PC-9 (cell line): ENCODE measurements around the gene DIAPH3. TPM values are rescaled to one million over a fixed set of nuclear protein-coding genes. Genes with fewer than 3 reads are reported as not detected.

ENCODE experiments used
- BruUV-seq: library from RNA; stranded (reverse); fragments of 400-500 nt; replicated peaks from 2 replicates; lab custom pipeline; 2021; lab: Mats Ljungman, UMichigan
- CTCF ChIA-PET: fragments of 300-600 bp; sonication (Branson Sonifier 250); formaldehyde crosslinking; loops from one replicate; lab custom pipeline; 2022; ENCODE audit warnings: antibody characterized with exemption; lab: Charles Lee
- POLR2A ChIA-PET: fragments of 300-600 bp; sonication (Branson Sonifier 250); formaldehyde crosslinking; loops from one replicate; lab custom pipeline; 2022; ENCODE audit warnings: antibody characterized with exemption; ENCODE audit not compliant: unreplicated experiment; lab: Charles Lee
- DNase-seq, 2 experiments: peaks; one replicate each; pipeline versions ENCODE4 v3.0.0 to v3.0.0-alpha.2; 2015 to 2022; ENCODE audit warnings: mixed read lengths in 1 of 2
- H2AFZ ChIP-seq: fragments of 200-600 bp; sonication (generic); 2 replicates; pipeline ENCODE4 v1.8.1; 2017; ENCODE audit warnings: antibody characterized with exemption
- H3F3A ChIP-seq: fragments of 200-600 bp; sonication (generic); 2 replicates; pipeline ENCODE4 v1.8.1; 2017; ENCODE audit warnings: antibody characterized with exemption, mild to moderate bottlenecking, low read depth; ENCODE audit not compliant: insufficient read depth
- H3K27ac ChIP-seq: fragments of 200-600 bp; sonication (generic); 2 replicates; pipeline ENCODE4 v1.6.1; 2016; ENCODE audit warnings: mixed run types
- H3K27me3 ChIP-seq: fragments of 200-600 bp; sonication (generic); 2 replicates; pipeline ENCODE4 v1.6.1; 2016; ENCODE audit warnings: low read depth, mixed run types; ENCODE audit not compliant: insufficient read depth
- H3K36me3 ChIP-seq: fragments of 200-600 bp; sonication (generic); 2 replicates; pipeline ENCODE4 v1.6.1; 2016; ENCODE audit warnings: low read depth, mixed run types
- H3K4me1 ChIP-seq: fragments of 200-600 bp; sonication (generic); replicated peaks from 2 replicates; pipeline ENCODE4 v1.6.1; 2016; ENCODE audit warnings: mixed run types; ENCODE audit not compliant: insufficient read depth
- H3K4me2 ChIP-seq: fragments of 200-600 bp; sonication (generic); 2 replicates; pipeline ENCODE4 v1.6.1; 2017; ENCODE audit warnings: mixed run types
- H3K4me3 ChIP-seq: fragments of 200-600 bp; sonication (generic); 2 replicates; pipeline ENCODE4 v1.6.1; 2016; ENCODE audit warnings: mixed run types
- H3K79me2 ChIP-seq: fragments of 200-600 bp; sonication (generic); 2 replicates; pipeline ENCODE4 v1.6.1; 2017; ENCODE audit warnings: low read depth, mixed run types
- H3K9me2 ChIP-seq: fragments of 200-600 bp; sonication (generic); 2 replicates; pipeline ENCODE4 v1.8.1; 2017; ENCODE audit warnings: mild to moderate bottlenecking; ENCODE audit not compliant: insufficient read depth
- H3K9me3 ChIP-seq: fragments of 200-600 bp; sonication (generic); 2 replicates; pipeline ENCODE4 v1.8.1; 2016; ENCODE audit warnings: low read depth; ENCODE audit not compliant: insufficient read depth
- H4K20me1 ChIP-seq: fragments of 200-600 bp; sonication (generic); 2 replicates; pipeline ENCODE4 v1.8.1; 2017; ENCODE audit not compliant: insufficient read depth
- EZH2 ChIP-seq: fragments of 200-600 bp; sonication (generic); IDR thresholded peaks from 2 replicates; pipeline ENCODE4 v1.8.0; 2017; ENCODE audit warnings: antibody characterized with exemption, low read depth
- intact Hi-C: fragments of 100-400 bp; cut with micrococcal nuclease; formaldehyde crosslinking; loops from one replicate; pipeline ENCODE4 v1.10.0; 2022; ENCODE audit not compliant: unreplicated experiment
- total RNA-seq: library from RNA; stranded (reverse); gene quantifications from 2 replicates; pipeline ENCODE4 v1.2.3, GENCODE V29; 2021
- TF ChIP-seq, protein P1 (sequence below): fragments of 200-600 bp; sonication (generic); conservative IDR thresholded peaks from 2 replicates; pipeline ENCODE4 v1.6.1; 2017; ENCODE audit warnings: mixed run types, antibody characterized with exemption, mild to moderate bottlenecking, moderate library complexity

Gene DIAPH3
- total RNA-seq, 1 experiment from 2014 or later: 39.3 TPM

DNA sequence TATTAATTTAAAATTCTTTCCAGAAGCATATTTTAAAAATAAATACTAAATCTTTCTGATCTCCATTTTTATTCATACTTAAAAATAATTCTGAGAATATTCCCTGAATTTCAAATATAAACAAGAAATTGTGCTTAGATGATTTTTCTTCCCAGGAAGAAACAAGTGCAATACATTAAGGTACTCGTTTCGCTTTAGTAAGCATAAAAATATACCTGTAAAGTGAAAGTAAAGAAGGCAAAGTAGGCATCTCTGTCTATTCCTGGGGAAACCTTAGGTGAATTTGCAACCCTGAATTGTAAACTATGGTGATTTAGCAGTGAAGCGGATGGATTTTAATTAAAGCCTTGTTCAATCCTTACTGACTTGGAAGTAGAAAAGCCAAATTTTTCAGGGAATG lies 354.2 kb downstream of the DIAPH3 start:
- no peak for DNase-seq
- no peaks in the 10 kb centered on the region for H3K79me2 ChIP-seq
- H3F3A ChIP-seq: no peaks in the 10 kb centered on the region
- TF ChIP-seq EZH2: no peak
- TF ChIP-seq, protein P1, sequence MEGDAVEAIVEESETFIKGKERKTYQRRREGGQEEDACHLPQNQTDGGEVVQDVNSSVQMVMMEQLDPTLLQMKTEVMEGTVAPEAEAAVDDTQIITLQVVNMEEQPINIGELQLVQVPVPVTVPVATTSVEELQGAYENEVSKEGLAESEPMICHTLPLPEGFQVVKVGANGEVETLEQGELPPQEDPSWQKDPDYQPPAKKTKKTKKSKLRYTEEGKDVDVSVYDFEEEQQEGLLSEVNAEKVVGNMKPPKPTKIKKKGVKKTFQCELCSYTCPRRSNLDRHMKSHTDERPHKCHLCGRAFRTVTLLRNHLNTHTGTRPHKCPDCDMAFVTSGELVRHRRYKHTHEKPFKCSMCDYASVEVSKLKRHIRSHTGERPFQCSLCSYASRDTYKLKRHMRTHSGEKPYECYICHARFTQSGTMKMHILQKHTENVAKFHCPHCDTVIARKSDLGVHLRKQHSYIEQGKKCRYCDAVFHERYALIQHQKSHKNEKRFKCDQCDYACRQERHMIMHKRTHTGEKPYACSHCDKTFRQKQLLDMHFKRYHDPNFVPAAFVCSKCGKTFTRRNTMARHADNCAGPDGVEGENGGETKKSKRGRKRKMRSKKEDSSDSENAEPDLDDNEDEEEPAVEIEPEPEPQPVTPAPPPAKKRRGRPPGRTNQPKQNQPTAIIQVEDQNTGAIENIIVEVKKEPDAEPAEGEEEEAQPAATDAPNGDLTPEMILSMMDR: no peak
- no peak overlapping the region for H3K27ac ChIP-seq
- no TSS peak for BruUV-seq
- no peaks in the 10 kb centered on the region for H3K4me1 ChIP-seq
- POLR2A ChIA-PET: interaction anchor here (0.6 kb wide), 1 partner anchor 601 kb away, joined by 9 read pairs; no protein-coding TSS in a partner anchor
- no peaks in the 10 kb centered on the region for H3K27me3 ChIP-seq
- no peak overlapping the region for H3K4me2 ChIP-seq
- no peaks in the 10 kb centered on the region for H3K9me2 ChIP-seq
- CTCF ChIA-PET: no interaction called here
- H2AFZ ChIP-seq: no peak overlapping the region
- no peaks in the 10 kb centered on the region for H4K20me1 ChIP-seq
- no peaks in the 10 kb centered on the region for H3K36me3 ChIP-seq
- H3K9me3 ChIP-seq: no peaks in the 10 kb centered on the region
- intact Hi-C loops: no loop called here
- no peak overlapping the region for H3K4me3 ChIP-seq

DNA sequence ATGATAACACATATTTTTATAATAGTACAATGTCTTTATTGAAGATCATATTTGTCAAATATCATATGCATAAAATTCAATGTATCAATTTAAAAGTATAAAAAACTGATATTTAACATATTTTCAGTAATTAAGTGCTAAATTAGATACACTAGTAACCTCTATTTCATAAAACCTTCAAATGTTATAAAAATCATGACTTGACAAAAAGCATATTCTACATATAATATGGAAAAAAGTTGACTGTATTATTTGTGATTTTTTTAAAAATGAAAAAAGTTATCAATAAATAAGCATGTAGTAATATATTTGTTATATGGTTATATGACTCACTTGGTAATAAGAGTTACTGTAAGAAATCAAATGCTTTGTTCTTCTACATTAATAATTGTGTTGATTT lies 356.9 kb downstream of the DIAPH3 start:
- no peak overlapping the region for H3K4me2 ChIP-seq
- intact Hi-C loops: no loop called here
- no peaks in the 10 kb centered on the region for H3F3A ChIP-seq
- POLR2A ChIA-PET: no interaction called here
- H3K36me3 ChIP-seq: no peaks in the 10 kb centered on the region
- H2AFZ ChIP-seq: no peak overlapping the region
- H3K79me2 ChIP-seq: no peaks in the 10 kb centered on the region
- no peaks in the 10 kb centered on the region for H3K9me3 ChIP-seq
- H3K27me3 ChIP-seq: no peaks in the 10 kb centered on the region
- TF ChIP-seq EZH2: no peak
- TF ChIP-seq, protein P1: no peak
- no TSS peak for BruUV-seq
- H3K27ac ChIP-seq: no peak overlapping the region
- CTCF ChIA-PET: no interaction called here
- no peaks in the 10 kb centered on the region for H3K9me2 ChIP-seq
- no peaks in the 10 kb centered on the region for H4K20me1 ChIP-seq
- no peak overlapping the region for H3K4me3 ChIP-seq
- DNase-seq: no peak
- no peaks in the 10 kb centered on the region for H3K4me1 ChIP-seq

DNA sequence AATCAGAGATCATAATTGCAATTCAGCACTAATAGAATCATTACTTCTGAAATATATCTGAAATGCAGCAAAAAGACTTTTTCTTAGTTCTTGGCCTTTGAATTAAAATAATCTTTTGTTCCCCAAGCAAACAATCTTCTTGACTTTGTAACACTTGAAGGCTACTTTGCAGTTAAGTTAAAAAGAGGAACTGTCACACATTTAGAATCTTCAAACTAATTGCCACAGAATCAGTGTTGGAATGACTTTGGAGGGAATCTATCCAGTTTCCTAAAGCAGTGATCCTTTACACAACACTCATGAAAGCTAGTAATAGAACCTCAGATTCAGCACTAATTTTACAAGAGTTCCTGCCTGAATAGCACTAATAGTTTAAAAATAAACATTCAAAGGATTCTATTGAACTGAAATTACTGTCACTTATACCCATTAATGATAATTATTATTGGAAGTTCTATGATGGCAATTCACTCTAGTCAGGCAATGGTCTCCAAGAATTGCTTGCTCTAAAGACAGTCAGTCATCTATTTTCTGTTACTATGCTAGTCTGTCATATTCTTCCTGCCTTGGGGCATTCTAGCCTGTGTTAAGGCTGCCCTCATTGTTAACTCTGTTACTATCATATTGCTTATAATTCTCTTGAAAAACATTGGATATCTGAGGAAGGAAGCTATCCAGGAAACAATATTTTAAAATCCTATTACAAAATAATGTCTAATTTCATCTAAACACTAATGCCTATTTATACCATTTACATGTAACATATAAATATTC lies 362.4 kb downstream of the DIAPH3 start:
- no peak overlapping the region for H3K27ac ChIP-seq
- no peaks in the 10 kb centered on the region for H4K20me1 ChIP-seq
- no peaks in the 10 kb centered on the region for H3K36me3 ChIP-seq
- H3K9me3 ChIP-seq: no peaks in the 10 kb centered on the region
- ChIA-PET POLR2A (no interaction called here), CTCF (no interaction called here)
- no peaks in the 10 kb centered on the region for H3K4me1 ChIP-seq
- H3K79me2 ChIP-seq: no peaks in the 10 kb centered on the region
- no peaks in the 10 kb centered on the region for H3K9me2 ChIP-seq
- no peak overlapping the region for H2AFZ ChIP-seq
- DNase-seq: no peak
- H3K4me2 ChIP-seq: no peak overlapping the region
- TF ChIP-seq, protein P1: no peak
- no peak for TF ChIP-seq EZH2
- intact Hi-C loops: no loop called here
- no peaks in the 10 kb centered on the region for H3K27me3 ChIP-seq
- H3F3A ChIP-seq: no peaks in the 10 kb centered on the region
- no peak overlapping the region for H3K4me3 ChIP-seq
- BruUV-seq: no TSS peak
